SK-N-SH treated with all-trans-retinoic acid at 6 μM for 48 hours (cell line): ENCODE results near the gene FMNL1.

Experiments used
- ATAC-seq: fragments of 200-7000 bp; cut with Tn5 transposase; 3 replicates; pipeline ENCODE4 v1.9.1; 2020; ENCODE audit warnings: mild to moderate bottlenecking, moderate library complexity
- ARNTL ChIP-seq: fragments of 450-650 bp; formaldehyde crosslinking; IDR thresholded peaks from 2 replicates; pipeline ENCODE4 v1.5.0; 2020; ENCODE audit warnings: low read depth, mild to moderate bottlenecking, moderate library complexity, borderline replicate concordance
- BACH2 ChIP-seq: fragments of 250-450 bp; sonication (Bioruptor Pico); IDR thresholded peaks from 2 replicates; pipeline ENCODE4 v1.9.0; 2021; ENCODE audit warnings: mild to moderate bottlenecking, borderline replicate concordance
- CREB5 ChIP-seq: fragments of 250-450 bp; sonication (Bioruptor Pico); IDR thresholded peaks from 2 replicates; pipeline ENCODE4 v1.5.1; 2020; ENCODE audit warnings: low read depth, mild to moderate bottlenecking, moderate library complexity
- CSDC2 ChIP-seq: fragments of 250-450 bp; sonication (Bioruptor Pico); IDR thresholded peaks from 2 replicates; pipeline ENCODE4 v1.5.0; 2020; ENCODE audit warnings: mild to moderate bottlenecking, moderate library complexity
- CSRNP3 ChIP-seq: fragments of 250-450 bp; sonication (Bioruptor Pico); IDR thresholded peaks from 2 replicates; pipeline ENCODE4 v1.5.1; 2021; ENCODE audit warnings: mild to moderate bottlenecking, moderate library complexity
- ESRRG ChIP-seq: fragments of 250-450 bp; sonication (Bioruptor Pico); IDR thresholded peaks from 2 replicates; pipeline ENCODE4 v1.6.1; 2021; ENCODE audit warnings: mild to moderate bottlenecking
- GLIS3 ChIP-seq: fragments of 250-450 bp; sonication (Bioruptor Pico); IDR thresholded peaks from 2 replicates; pipeline ENCODE4 v1.5.0; 2020; ENCODE audit warnings: mild to moderate bottlenecking, moderate library complexity
- ISL1 ChIP-seq: fragments of 250-450 bp; sonication (Bioruptor Pico); IDR thresholded peaks from 2 replicates; pipeline ENCODE4 v2.1.2; 2022; ENCODE audit warnings: mild to moderate bottlenecking, moderate library complexity
- OSR1 ChIP-seq: fragments of 250-450 bp; sonication (Bioruptor Pico); IDR thresholded peaks from 2 replicates; pipeline ENCODE4 v1.8.0; 2022; ENCODE audit warnings: moderate library complexity, mild to moderate bottlenecking, inconsistent platforms
- POU6F1 ChIP-seq: fragments of 250-450 bp; sonication (Bioruptor Pico); IDR thresholded peaks from 2 replicates; pipeline ENCODE4 v1.8.0; 2021; ENCODE audit warnings: low read depth, mild to moderate bottlenecking, moderate library complexity, borderline replicate concordance
- RARB ChIP-seq: fragments of 250-450 bp; sonication (Bioruptor Pico); IDR thresholded peaks from 2 replicates; pipeline ENCODE4 v1.8.0; 2021; ENCODE audit warnings: mild to moderate bottlenecking, moderate library complexity
- SNAI2 ChIP-seq: fragments of 250-450 bp; sonication (Bioruptor Pico); IDR thresholded peaks from 2 replicates; pipeline ENCODE4 v1.5.0; 2020; ENCODE audit warnings: mild to moderate bottlenecking, moderate library complexity
- TCF4 ChIP-seq: fragments of 250-450 bp; sonication (Bioruptor Pico); IDR thresholded peaks from 2 replicates; pipeline ENCODE4 v1.8.0; 2021; ENCODE audit warnings: mild to moderate bottlenecking, moderate library complexity, borderline replicate concordance
- TSHZ2 ChIP-seq: fragments of 250-450 bp; sonication (Bioruptor Pico); IDR thresholded peaks from 2 replicates; pipeline ENCODE4 v1.5.0; 2020; ENCODE audit warnings: mild to moderate bottlenecking, moderate library complexity
- ZC3H10 ChIP-seq: fragments of 250-450 bp; sonication (Bioruptor Pico); IDR thresholded peaks from 2 replicates; pipeline ENCODE4 v1.5.1; 2021; ENCODE audit warnings: mild to moderate bottlenecking, moderate library complexity
- ZFP3 ChIP-seq: fragments of 250-450 bp; sonication (Bioruptor Pico); IDR thresholded peaks from 2 replicates; pipeline ENCODE4 v1.5.0; 2020; ENCODE audit warnings: mild to moderate bottlenecking, moderate library complexity
- ZFP30 ChIP-seq: fragments of 450-650 bp; formaldehyde crosslinking; IDR thresholded peaks from 2 replicates; pipeline ENCODE4 v1.5.0; 2022; ENCODE audit warnings: mild to moderate bottlenecking, moderate library complexity
- ZNF565 ChIP-seq: fragments of 450-650 bp; formaldehyde crosslinking; conservative IDR thresholded peaks from 2 replicates; pipeline ENCODE4 v1.5.0; 2020; ENCODE audit warnings: low read depth, mild to moderate bottlenecking, moderate library complexity
- ZNF70 ChIP-seq: fragments of 450-650 bp; formaldehyde crosslinking; IDR thresholded peaks from 2 replicates; pipeline ENCODE4 v1.5.0; 2020; ENCODE audit warnings: mild to moderate bottlenecking, moderate library complexity
- ZNF8 ChIP-seq: fragments of 450-650 bp; formaldehyde crosslinking; IDR thresholded peaks from 2 replicates; pipeline ENCODE4 v1.5.0; 2020; ENCODE audit warnings: mild to moderate bottlenecking, moderate library complexity

The FMNL1 gene

GRCh38 chr17:45240905-45241327 lies 19.2 kb downstream of the FMNL1 start:
- TF ChIP-seq BACH2 (CRISPR knock-in tag) = no peak
- TF ChIP-seq ISL1 (CRISPR knock-in tag) = no peak
- TF ChIP-seq ZNF565 (CRISPR knock-in tag) = no peak
- peak; percentile 8 for ATAC-seq

GRCh38 chr17:45241328-45242028 lies 19.8 kb downstream of the FMNL1 start:
- peak; percentile 47 for ATAC-seq
- TF ChIP-seq CSRNP3 (CRISPR knock-in tag) = no peak
- no peak for TF ChIP-seq ZC3H10
- no peak for TF ChIP-seq POU6F1
- no peak for TF ChIP-seq ISL1 (CRISPR knock-in tag)
- TF ChIP-seq ZNF565 (CRISPR knock-in tag) = no peak
- TF ChIP-seq, all 23 proteins: peak for 0

GRCh38 chr17:45242029-45242414 lies 20.3 kb downstream of the FMNL1 start:
- ATAC-seq = no peak
- TF ChIP-seq BACH2 (CRISPR knock-in tag) (no peak), ISL1 (CRISPR knock-in tag) (no peak), ZFP30 (no peak), ZFP3 (CRISPR knock-in tag) (no peak), ZC3H10 (no peak)

- no peak for ATAC-seq
- no peak for TF ChIP-seq ARNTL (CRISPR knock-in tag)
- TF ChIP-seq ESRRG = no peak
- no peak for TF ChIP-seq RARB (CRISPR knock-in tag)
- TF ChIP-seq GLIS3 = no peak
- TF ChIP-seq TCF4 (CRISPR knock-in tag) = no peak
- TF ChIP-seq OSR1 (CRISPR knock-in tag) = no peak
- no peak for TF ChIP-seq BACH2 (CRISPR knock-in tag)
- no peak for TF ChIP-seq CSDC2
- no peak for TF ChIP-seq ZNF8 (CRISPR knock-in tag)
- TF ChIP-seq ZFP30 = no peak
- no peak for TF ChIP-seq SNAI2
- TF ChIP-seq CREB5 = no peak
- TF ChIP-seq ZC3H10 = no peak
- no peak for TF ChIP-seq ZNF70 (CRISPR knock-in tag)
- no peak for TF ChIP-seq TSHZ2 (CRISPR knock-in tag)
Measured at GRCh38 chr17:45243750-45244149, 22.1 kb downstream of the FMNL1 start.
